Measurements from ENCODE around the gene CTAG1B.
"Not testable (repeated sequence)": the region's sequence is repeated elsewhere in the genome, so short reads cannot be mapped to it uniquely, and the experiment has no call there.

The CTAG1B gene

DNA sequence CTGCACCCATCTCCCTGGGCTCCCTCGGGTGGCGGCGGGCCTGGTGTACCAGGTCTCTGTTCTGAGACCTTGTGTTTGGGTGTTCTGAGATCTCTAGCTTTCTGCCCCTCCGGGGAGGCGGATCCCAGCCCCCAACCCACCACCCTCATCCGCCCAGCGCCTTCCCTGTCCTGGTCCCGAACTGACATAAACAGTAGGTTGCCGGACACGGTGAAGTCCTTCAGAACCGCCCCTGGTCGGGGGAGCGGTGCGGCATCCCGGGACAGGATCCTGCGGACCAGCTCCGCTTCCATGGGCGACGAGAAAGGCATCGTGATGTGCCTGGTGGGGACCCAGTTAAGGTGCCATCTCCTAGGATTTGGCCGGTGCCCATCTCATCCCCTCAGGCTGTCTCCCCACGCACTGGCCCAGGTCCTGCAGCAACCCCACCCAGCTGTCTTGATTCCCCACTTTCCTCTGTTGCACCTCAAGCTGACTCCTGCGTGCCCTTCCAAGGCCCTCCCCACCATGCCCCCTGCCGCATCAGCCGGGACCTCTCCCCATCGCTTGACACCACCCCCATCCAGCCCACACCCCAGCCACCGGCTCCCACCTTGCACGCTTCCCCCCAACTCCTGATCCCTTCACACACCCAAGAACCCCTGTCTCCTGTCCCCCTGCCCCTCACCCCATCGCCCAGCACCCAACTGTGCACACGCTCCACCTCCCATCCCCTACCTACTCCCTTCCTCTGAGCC is 33.4 kb upstream of the CTAG1B start:
- H3K4me3 ChIP-seq (ENCODE audit: low read depth, low read length): no peak overlapping the region
- TF ChIP-seq, protein P1, sequence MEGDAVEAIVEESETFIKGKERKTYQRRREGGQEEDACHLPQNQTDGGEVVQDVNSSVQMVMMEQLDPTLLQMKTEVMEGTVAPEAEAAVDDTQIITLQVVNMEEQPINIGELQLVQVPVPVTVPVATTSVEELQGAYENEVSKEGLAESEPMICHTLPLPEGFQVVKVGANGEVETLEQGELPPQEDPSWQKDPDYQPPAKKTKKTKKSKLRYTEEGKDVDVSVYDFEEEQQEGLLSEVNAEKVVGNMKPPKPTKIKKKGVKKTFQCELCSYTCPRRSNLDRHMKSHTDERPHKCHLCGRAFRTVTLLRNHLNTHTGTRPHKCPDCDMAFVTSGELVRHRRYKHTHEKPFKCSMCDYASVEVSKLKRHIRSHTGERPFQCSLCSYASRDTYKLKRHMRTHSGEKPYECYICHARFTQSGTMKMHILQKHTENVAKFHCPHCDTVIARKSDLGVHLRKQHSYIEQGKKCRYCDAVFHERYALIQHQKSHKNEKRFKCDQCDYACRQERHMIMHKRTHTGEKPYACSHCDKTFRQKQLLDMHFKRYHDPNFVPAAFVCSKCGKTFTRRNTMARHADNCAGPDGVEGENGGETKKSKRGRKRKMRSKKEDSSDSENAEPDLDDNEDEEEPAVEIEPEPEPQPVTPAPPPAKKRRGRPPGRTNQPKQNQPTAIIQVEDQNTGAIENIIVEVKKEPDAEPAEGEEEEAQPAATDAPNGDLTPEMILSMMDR (IDR thresholded peaks at IDR 0.05; ENCODE audit: low read depth, low read length): no peak
- in situ Hi-C loops (cut with HindIII; ENCODE audit: low sequenced_read_pairs): no loop called here
- DNase-seq (ENCODE audit: low read depth, low spot score): no peak

DNA sequence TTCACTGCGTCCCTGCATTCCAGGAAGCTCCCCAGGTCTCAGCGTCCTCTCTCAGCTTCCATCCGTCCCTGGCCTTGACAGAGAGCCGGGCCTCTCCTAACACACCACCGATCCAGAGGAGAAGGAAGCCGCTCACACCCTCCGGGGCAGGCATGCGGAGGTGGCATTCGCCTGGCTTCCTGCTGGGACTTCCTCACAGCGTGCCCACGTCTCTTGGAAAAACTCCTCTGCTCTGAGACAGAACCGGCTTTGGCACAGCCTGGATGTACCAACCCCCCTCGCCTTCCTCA is 31.1 kb upstream of the CTAG1B start:
- in situ Hi-C loops (cut with HindIII; ENCODE audit: low sequenced_read_pairs): no loop called here
- no peak for DNase-seq (ENCODE audit: low read depth, low spot score)
- H3K4me3 ChIP-seq (ENCODE audit: low read depth, low read length): no peak overlapping the region
- TF ChIP-seq, protein P1 (IDR thresholded peaks at IDR 0.05; ENCODE audit: low read depth, low read length): no peak

- TF ChIP-seq, protein P1 (IDR thresholded peaks at IDR 0.05; ENCODE audit: low read depth, low read length): no peak
- in situ Hi-C loops (cut with HindIII; ENCODE audit: low sequenced_read_pairs): no loop called here
- no peak overlapping the region for H3K4me3 ChIP-seq (ENCODE audit: low read depth, low read length)
- no peak for DNase-seq (ENCODE audit: low read depth, low spot score)
These were observed 30.6 kb upstream of the CTAG1B start for GRCh38 chrX:154649503-154650220.

- DNase-seq (ENCODE audit: low read depth, low spot score): no peak
- in situ Hi-C loops (cut with HindIII; ENCODE audit: low sequenced_read_pairs): no loop called here
- H3K4me3 ChIP-seq (ENCODE audit: low read depth, low read length): no peak overlapping the region
- TF ChIP-seq, protein P1 (IDR thresholded peaks at IDR 0.05; ENCODE audit: low read depth, low read length): no peak
These were observed 29.8 kb upstream of the CTAG1B start for GRCh38 chrX:154648931-154649330.

- in situ Hi-C loops (cut with HindIII; ENCODE audit: low sequenced_read_pairs); H3K4me3 ChIP-seq (ENCODE audit: low read depth, low read length); DNase-seq (ENCODE audit: low read depth, low spot score): not testable (repeated sequence)
These were observed 26.8 kb upstream of the CTAG1B start for GRCh38 chrX:154645745-154646378.

DNA sequence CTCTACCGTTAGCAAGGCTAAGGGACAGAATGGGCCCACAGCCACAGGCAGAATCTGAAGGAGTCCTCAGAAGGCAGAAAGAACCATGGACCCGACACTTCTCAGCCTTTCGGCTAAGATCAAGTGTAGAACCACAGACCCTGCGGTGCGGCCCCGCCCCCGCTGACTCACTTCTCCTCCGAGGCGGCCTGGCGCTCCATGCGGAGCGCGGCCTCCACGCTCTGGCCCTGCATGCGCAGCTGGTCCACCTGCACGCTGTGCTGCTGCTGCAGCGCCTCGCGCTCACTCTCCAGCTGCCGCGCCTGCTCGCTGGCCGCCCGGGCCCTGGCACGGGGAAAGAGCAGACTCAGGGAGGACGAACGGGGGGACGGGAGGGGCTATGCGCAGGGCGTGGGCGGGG is 24.6 kb upstream of the CTAG1B start:
- H3K4me3 ChIP-seq (ENCODE audit: low read depth, low read length); in situ Hi-C loops (cut with HindIII; ENCODE audit: low sequenced_read_pairs); DNase-seq (ENCODE audit: low read depth, low spot score): not testable (repeated sequence)

GRCh38 chrX:154641740-154642139 is 22.7 kb upstream of the CTAG1B start:
- DNase-seq (ENCODE audit: low read depth, low spot score); in situ Hi-C loops (cut with HindIII; ENCODE audit: low sequenced_read_pairs); H3K4me3 ChIP-seq (ENCODE audit: low read depth, low read length): not testable (repeated sequence)

GRCh38 chrX:154633661-154634060 is 14.6 kb upstream of the CTAG1B start:
- H3K4me3 ChIP-seq (ENCODE audit: low read depth, low read length); in situ Hi-C loops (cut with HindIII; ENCODE audit: low sequenced_read_pairs); DNase-seq (ENCODE audit: low read depth, low spot score): not testable (repeated sequence)

GRCh38 chrX:154630949-154631348 is 11.9 kb upstream of the CTAG1B start:
- in situ Hi-C loops (cut with HindIII; ENCODE audit: low sequenced_read_pairs); DNase-seq (ENCODE audit: low read depth, low spot score); H3K4me3 ChIP-seq (ENCODE audit: low read depth, low read length): not testable (repeated sequence)

GRCh38 chrX:154628960-154629359 is 9.9 kb upstream of the CTAG1B start:
- in situ Hi-C loops (cut with HindIII; ENCODE audit: low sequenced_read_pairs); H3K4me3 ChIP-seq (ENCODE audit: low read depth, low read length); DNase-seq (ENCODE audit: low read depth, low spot score): not testable (repeated sequence)

DNA sequence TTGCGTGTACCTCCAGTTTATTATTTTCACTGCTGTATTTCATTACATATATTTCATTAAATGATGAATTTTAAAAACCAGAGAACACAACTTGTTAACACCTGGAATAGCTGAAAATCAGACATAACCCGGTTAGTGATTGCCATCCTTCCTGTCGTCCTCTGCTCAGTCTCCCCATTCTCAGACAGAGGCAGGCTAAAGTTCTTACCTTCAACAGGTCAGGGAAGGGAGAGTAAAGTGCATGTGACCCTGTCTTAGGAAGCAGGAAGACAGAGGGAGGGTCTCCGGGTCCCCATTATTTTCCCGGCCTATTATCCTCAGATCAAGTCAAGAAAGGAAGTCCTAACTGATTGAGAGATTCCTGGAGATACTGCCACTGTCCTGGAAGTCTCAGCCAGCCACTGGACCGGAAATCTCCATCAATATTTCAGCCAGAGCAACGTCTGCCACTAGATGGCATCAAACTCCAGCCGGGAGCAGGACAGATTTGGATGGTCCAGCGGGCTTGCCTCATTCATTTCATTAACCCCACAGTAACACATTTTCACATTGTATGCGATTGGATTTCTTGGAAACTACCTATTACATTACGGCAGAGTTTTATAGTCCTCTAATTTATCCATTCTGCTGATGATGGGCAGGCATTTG is 1.8 kb upstream of the CTAG1B start:
- in situ Hi-C loops (cut with HindIII; ENCODE audit: low sequenced_read_pairs); DNase-seq (ENCODE audit: low read depth, low spot score); H3K4me3 ChIP-seq (ENCODE audit: low read depth, low read length): not testable (repeated sequence)

GRCh38 chrX:154613586-154613985 is 5.5 kb downstream of the CTAG1B start:
- DNase-seq (ENCODE audit: low read depth, low spot score); in situ Hi-C loops (cut with HindIII; ENCODE audit: low sequenced_read_pairs); H3K4me3 ChIP-seq (ENCODE audit: low read depth, low read length): not testable (repeated sequence)

Measured in astrocyte of the spinal cord (primary cell).